Measurements from ENCODE around the gene ULBP2. TPM values are rescaled to one million over a fixed set of nuclear protein-coding genes. Genes with fewer than 3 reads are reported as not detected.

The ULBP2 gene
- total RNA-seq, 4 donors from 2014 or later = 0.21 to 0.34 TPM; not detected in 2

GRCh38 chr6:149931501-149931900, 10.3 kb upstream of the ULBP2 start:
- intact Hi-C loops (cut with DNase I; ENCODE audit: low total_unique reads) = loop anchor here (10.0 kb wide), 1 partner anchor 83 kb away; no protein-coding TSS in a partner anchor
- H3K27ac ChIP-seq = no peak overlapping the region
- peaks cover 0 to 22% of the 10 kb centered on the region in 2 donors for H3K27me3 ChIP-seq
- H3K4me1 ChIP-seq = no peaks in the 10 kb centered on the region
- TF ChIP-seq POLR2A (IDR thresholded peaks at IDR 0.05) (no peak), CTCF (IDR thresholded peaks at IDR 0.05) (no peak)
- no peak for DNase-seq
- no peaks in the 10 kb centered on the region for H3K9me3 ChIP-seq
- H3K4me3 ChIP-seq = no peak overlapping the region
- no peaks in the 10 kb centered on the region for H3K36me3 ChIP-seq

- no peaks in the 10 kb centered on the region for H3K36me3 ChIP-seq
- H3K27me3 ChIP-seq = peaks cover 4 to 34% of the 10 kb centered on the region in 2 donors
- H3K27ac ChIP-seq = no peak overlapping the region
- intact Hi-C loops (cut with DNase I; ENCODE audit: low total_unique reads) = loop anchor here (10.0 kb wide), 1 partner anchor 82 kb away; no protein-coding TSS in a partner anchor
- no peaks in the 10 kb centered on the region for H3K4me1 ChIP-seq
- TF ChIP-seq CTCF (IDR thresholded peaks at IDR 0.05) = no peak
- no peak for TF ChIP-seq POLR2A (IDR thresholded peaks at IDR 0.05)
- no peak overlapping the region for H3K4me3 ChIP-seq
- DNase-seq = no peak
- no peaks in the 10 kb centered on the region for H3K9me3 ChIP-seq
Observed at GRCh38 chr6:149933036-149933435, 8.8 kb upstream of the ULBP2 start.

GRCh38 chr6:149933461-149933860, 8.4 kb upstream of the ULBP2 start:
- DNase-seq = no peak

GRCh38 chr6:149934249-149935156, 7.3 kb upstream of the ULBP2 start:
- intact Hi-C loops (cut with DNase I; ENCODE audit: low total_unique reads) = loop anchor here (10.0 kb wide), 1 partner anchor 80 kb away; no protein-coding TSS in a partner anchor
- Histone ChIP-seq H3K27me3 (peaks cover 8 to 49% of the 10 kb centered on the region in 2 donors), H3K9me3 (no peaks in the 10 kb centered on the region), H3K36me3 (no peaks in the 10 kb centered on the region), H3K27ac (no peak overlapping the region), H3K4me1 (peaks cover 0 to 11% of the 10 kb centered on the region in 2 donors), H3K4me3 (no peak overlapping the region)
- DNase-seq = peak; percentile 47 to 61
- no peak for TF ChIP-seq POLR2A (IDR thresholded peaks at IDR 0.05)
- peak; percentile 74 to 86 (median 76) for TF ChIP-seq CTCF (IDR thresholded peaks at IDR 0.05)

More at GRCh38 chr6:149933461-149933860, 8.4 kb upstream of the ULBP2 start:
- no peak for TF ChIP-seq POLR2A (IDR thresholded peaks at IDR 0.05)
- TF ChIP-seq CTCF (IDR thresholded peaks at IDR 0.05) = no peak
- no peak overlapping the region for H3K4me3 ChIP-seq
- intact Hi-C loops (cut with DNase I; ENCODE audit: low total_unique reads) = loop anchor here (10.0 kb wide), 1 partner anchor 81 kb away; no protein-coding TSS in a partner anchor
- H3K4me1 ChIP-seq = peaks cover 0 to 3% of the 10 kb centered on the region in 2 donors
- peaks cover 4 to 38% of the 10 kb centered on the region in 2 donors for H3K27me3 ChIP-seq
- no peak overlapping the region for H3K27ac ChIP-seq
- H3K9me3 ChIP-seq = no peaks in the 10 kb centered on the region
- H3K36me3 ChIP-seq = no peaks in the 10 kb centered on the region

- Histone ChIP-seq H3K4me3 (no peak overlapping the region), H3K27ac (no peak overlapping the region), H3K4me1 (peaks cover 0 to 11% of the 10 kb centered on the region in 2 donors), H3K36me3 (no peaks in the 10 kb centered on the region), H3K9me3 (no peaks in the 10 kb centered on the region), H3K27me3 (peaks cover 14 to 55% of the 10 kb centered on the region in 2 donors)
- no peak for TF ChIP-seq CTCF (IDR thresholded peaks at IDR 0.05)
- no peak for TF ChIP-seq POLR2A (IDR thresholded peaks at IDR 0.05)
- no peak for DNase-seq
- intact Hi-C loops (cut with DNase I; ENCODE audit: low total_unique reads) = loop anchor here (10.0 kb wide), 1 partner anchor 80 kb away; no protein-coding TSS in a partner anchor
Observed at GRCh38 chr6:149935246-149935645, 6.6 kb upstream of the ULBP2 start.
